HepG2 (cell line): ENCODE results near the gene PSMD8. TPM values are rescaled to one million over a fixed set of nuclear protein-coding genes. Genes with fewer than 3 reads are reported as not detected.
A peak's percentile ranks its signal among the peaks of the same experiment; 100 is the strongest.

Source experiments
- ATM ChIP-seq: fragments of 450-650 bp; IDR thresholded peaks from 2 replicates; pipeline ENCODE4 v1.7.1; 2017; ENCODE audit warnings: mild to moderate bottlenecking, borderline replicate concordance
- CBX5 ChIP-seq: sonication (generic); formaldehyde crosslinking; IDR thresholded peaks from 2 replicates; pipeline ENCODE4 v1.4.0; 2020; ENCODE audit warnings: missing genetic modification reagents, borderline replicate concordance
- CENPBD1 ChIP-seq: sonication (generic); formaldehyde crosslinking; IDR thresholded peaks from 2 replicates; pipeline ENCODE4 v1.8.0; 2022; ENCODE audit warnings: missing genetic modification reagents, low read depth, mild to moderate bottlenecking, borderline replicate concordance
- SUZ12 ChIP-seq: fragments of 150-350 bp; IDR thresholded peaks from 2 replicates; pipeline ENCODE4 v1.6.1; 2014; ENCODE audit warnings: low read depth, low read length
- THAP11 ChIP-seq: IDR thresholded peaks from 2 replicates; pipeline ENCODE4 v1.6.1; 2016; ENCODE audit warnings: missing biosample characterization, missing genetic modification reagents
- THRA ChIP-seq: sonication (generic); formaldehyde crosslinking; IDR thresholded peaks from 2 replicates; pipeline ENCODE4 v1.4.0; 2020; ENCODE audit warnings: missing genetic modification reagents, borderline replicate concordance
- WIZ ChIP-seq: sonication (generic); formaldehyde crosslinking; IDR thresholded peaks from 2 replicates; pipeline ENCODE4 v1.5.1; 2020; ENCODE audit warnings: mild to moderate bottlenecking, missing genetic modification reagents
- ZFP36L1 ChIP-seq: sonication (generic); formaldehyde crosslinking; IDR thresholded peaks from 2 replicates; pipeline ENCODE4 v1.8.0; 2022; ENCODE audit warnings: mild to moderate bottlenecking, missing genetic modification reagents, moderate library complexity
- ZNF136 ChIP-seq: sonication (generic); formaldehyde crosslinking; IDR thresholded peaks from 2 replicates; pipeline ENCODE4 v1.8.1; 2022; ENCODE audit warnings: low read depth, mild to moderate bottlenecking, moderate library complexity, missing genetic modification reagents
- ZNF558 ChIP-seq: sonication (generic); formaldehyde crosslinking; IDR thresholded peaks from 2 replicates; pipeline ENCODE4 v1.9.0; 2022; ENCODE audit warnings: mild to moderate bottlenecking, missing genetic modification reagents, borderline replicate concordance
- ZNF646 ChIP-seq: sonication (generic); formaldehyde crosslinking; IDR thresholded peaks from 2 replicates; pipeline ENCODE4 v1.9.0; 2021; ENCODE audit warnings: mild to moderate bottlenecking, missing genetic modification reagents
- ZNF782 ChIP-seq: sonication (generic); formaldehyde crosslinking; IDR thresholded peaks from 2 replicates; pipeline ENCODE4 v1.4.0; 2020; ENCODE audit warnings: missing genetic modification reagents, mild to moderate bottlenecking, borderline replicate concordance
- ZSCAN9 ChIP-seq: IDR thresholded peaks from 2 replicates; pipeline ENCODE4 v1.6.1; 2016; ENCODE audit warnings: borderline replicate concordance
- polyA plus RNA-seq, 8 experiments: library from polyadenylated mRNA; depleted of rRNA in 3 of 8; stranded (reverse) in 7 of 8; unstranded in 1 of 8; fragments of >200 nt; fragmentation: Illumina TruSeq in 4 of 8; extraction: Trizol in 4 of 8; gene quantifications; 2 replicates each; pipeline versions ENCODE4 v1.2.1 to v1.2.3, GENCODE V29; 2011 to 2016; ENCODE audit warnings: low read depth in 4 of 8, missing spikeins in 1 of 8, mixed read lengths in 1 of 8; ENCODE audit not compliant: insufficient read depth in 1 of 8
- total RNA-seq, 5 experiments: library from RNA; depleted of rRNA; stranded (reverse); fragments of >200 nt; fragmentation: Illumina TruSeq; extraction: Trizol; gene quantifications; 2 replicates each; pipeline ENCODE4 v1.2.3, GENCODE V29; 2016; ENCODE audit warnings: low read depth in 1 of 5

PSMD8 gene
- total and polyA plus RNA-seq, 2 of the 13 experiments (the other 11 are each of a cell fraction or from before 2014, with no cell fraction given) = 162 to 296 TPM

GRCh38 chr19:38337360-38337653, 37.1 kb upstream of the PSMD8 start (continued):
- no peak for TF ChIP-seq ZNF646 (CRISPR knock-in tag)
- TF ChIP-seq SUZ12 = no peak
- TF ChIP-seq THAP11 = no peak
- TF ChIP-seq THRA (CRISPR knock-in tag) = no peak
- no peak for TF ChIP-seq ZSCAN9 (CRISPR knock-in tag)
- no peak for TF ChIP-seq CENPBD1 (CRISPR knock-in tag)
- TF ChIP-seq WIZ = peak; percentile 38; the same call in 1 of the 2 replicates
- TF ChIP-seq CBX5 (CRISPR knock-in tag) = no peak
- no peak for TF ChIP-seq ZNF782
- TF ChIP-seq ATM = no peak
- TF ChIP-seq ZNF558 = no peak
- TF ChIP-seq ZNF136 (CRISPR knock-in tag) = no peak
- TF ChIP-seq ZFP36L1 (CRISPR knock-in tag) = no peak
